SU-DHL-6 (cell line): ENCODE data around the gene CHEK1.

ENCODE experiments used
- EZH2phosphoT487 ChIP-seq: fragments of 200-600 bp; sonication (generic), shearing (Covaris generic); conservative IDR thresholded peaks from 2 replicates; pipeline ENCODE4 v1.6.1; 2018; ENCODE audit warnings: mild to moderate bottlenecking, antibody characterized with exemption, low read length, moderate library complexity, mixed read lengths
- TF ChIP-seq, protein P1 (sequence below): fragments of 200-600 bp; sonication (generic); IDR thresholded peaks from one replicate; pipeline ENCODE4 v1.5.1; 2017; ENCODE audit warnings: antibody characterized with exemption, mild to moderate bottlenecking, low read length, moderate library complexity; ENCODE audit not compliant: insufficient read depth, poor library complexity, severe bottlenecking

DNA sequence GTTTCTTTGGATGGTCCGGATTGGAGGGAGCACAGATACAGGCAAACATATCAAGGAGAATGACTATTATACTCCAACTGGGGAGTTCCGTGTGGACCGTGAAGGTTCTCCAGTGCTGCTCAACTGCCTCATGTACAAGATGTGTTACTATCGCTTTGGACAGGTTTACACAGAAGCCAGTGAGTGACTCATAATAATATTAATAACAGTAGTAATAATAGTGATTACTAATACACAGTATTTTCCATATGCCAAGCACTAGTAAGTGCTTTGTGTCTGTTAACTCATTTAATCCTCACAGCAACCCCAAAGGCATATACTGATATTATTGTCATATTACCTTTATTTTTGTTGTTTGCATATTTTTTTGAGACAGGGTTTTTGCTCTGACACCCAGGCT is 6.6 kb upstream of the CHEK1 start:
- TF ChIP-seq, protein P1, sequence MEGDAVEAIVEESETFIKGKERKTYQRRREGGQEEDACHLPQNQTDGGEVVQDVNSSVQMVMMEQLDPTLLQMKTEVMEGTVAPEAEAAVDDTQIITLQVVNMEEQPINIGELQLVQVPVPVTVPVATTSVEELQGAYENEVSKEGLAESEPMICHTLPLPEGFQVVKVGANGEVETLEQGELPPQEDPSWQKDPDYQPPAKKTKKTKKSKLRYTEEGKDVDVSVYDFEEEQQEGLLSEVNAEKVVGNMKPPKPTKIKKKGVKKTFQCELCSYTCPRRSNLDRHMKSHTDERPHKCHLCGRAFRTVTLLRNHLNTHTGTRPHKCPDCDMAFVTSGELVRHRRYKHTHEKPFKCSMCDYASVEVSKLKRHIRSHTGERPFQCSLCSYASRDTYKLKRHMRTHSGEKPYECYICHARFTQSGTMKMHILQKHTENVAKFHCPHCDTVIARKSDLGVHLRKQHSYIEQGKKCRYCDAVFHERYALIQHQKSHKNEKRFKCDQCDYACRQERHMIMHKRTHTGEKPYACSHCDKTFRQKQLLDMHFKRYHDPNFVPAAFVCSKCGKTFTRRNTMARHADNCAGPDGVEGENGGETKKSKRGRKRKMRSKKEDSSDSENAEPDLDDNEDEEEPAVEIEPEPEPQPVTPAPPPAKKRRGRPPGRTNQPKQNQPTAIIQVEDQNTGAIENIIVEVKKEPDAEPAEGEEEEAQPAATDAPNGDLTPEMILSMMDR = no peak
- no peak for TF ChIP-seq EZH2phosphoT487
